IPS-15b (cell line): ENCODE measurements around the gene FAM174B.

ENCODE experiments used
- H3K27me3 ChIP-seq: one replicate; pipeline ENCODE4 v1.6.1; 2013; ENCODE audit warnings: low read length; ENCODE audit not compliant: control insufficient read depth, insufficient read depth
- H3K36me3 ChIP-seq: one replicate; pipeline ENCODE4 v1.6.1; 2013; ENCODE audit warnings: low read length; ENCODE audit not compliant: control insufficient read depth, insufficient read depth
- H3K4me1 ChIP-seq: one replicate; pipeline ENCODE4 v1.6.1; 2013; ENCODE audit warnings: mild to moderate bottlenecking, low read length; ENCODE audit not compliant: control insufficient read depth, insufficient read depth
- H3K4me3 ChIP-seq: one replicate; pipeline ENCODE4 v1.5.1; 2013; ENCODE audit warnings: low read depth, low read length
- H3K9ac ChIP-seq: one replicate; pipeline ENCODE4 v1.6.1; 2013; ENCODE audit warnings: low read depth, mild to moderate bottlenecking, low read length
- H3K9me3 ChIP-seq: one replicate; pipeline ENCODE4 v1.6.1; 2013; ENCODE audit warnings: mild to moderate bottlenecking, low read length; ENCODE audit not compliant: control insufficient read depth, insufficient read depth

Gene FAM174B

DNA sequence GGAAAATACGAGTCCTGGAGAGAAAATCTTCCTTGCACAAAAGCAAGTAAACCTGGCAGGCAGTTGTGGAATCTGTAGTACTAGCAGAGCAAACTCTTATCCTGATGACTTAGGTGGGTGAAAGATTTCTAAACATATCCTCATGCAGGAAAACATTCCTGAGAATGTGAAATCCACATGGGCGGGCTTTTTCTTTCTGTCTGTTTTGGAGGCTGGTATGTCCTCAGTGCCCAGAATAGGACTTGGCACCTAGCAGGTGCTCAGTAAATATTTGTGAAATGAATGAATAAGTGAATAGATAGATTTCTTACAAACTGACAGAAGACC lies 53.3 kb downstream of the FAM174B start:
- no peak overlapping the region for H3K9ac ChIP-seq
- no peaks in the 10 kb centered on the region for H3K4me1 ChIP-seq
- no peaks in the 10 kb centered on the region for H3K9me3 ChIP-seq
- H3K36me3 ChIP-seq = no peaks in the 10 kb centered on the region
- H3K27me3 ChIP-seq = no peaks in the 10 kb centered on the region
- H3K4me3 ChIP-seq = no peak overlapping the region

DNA sequence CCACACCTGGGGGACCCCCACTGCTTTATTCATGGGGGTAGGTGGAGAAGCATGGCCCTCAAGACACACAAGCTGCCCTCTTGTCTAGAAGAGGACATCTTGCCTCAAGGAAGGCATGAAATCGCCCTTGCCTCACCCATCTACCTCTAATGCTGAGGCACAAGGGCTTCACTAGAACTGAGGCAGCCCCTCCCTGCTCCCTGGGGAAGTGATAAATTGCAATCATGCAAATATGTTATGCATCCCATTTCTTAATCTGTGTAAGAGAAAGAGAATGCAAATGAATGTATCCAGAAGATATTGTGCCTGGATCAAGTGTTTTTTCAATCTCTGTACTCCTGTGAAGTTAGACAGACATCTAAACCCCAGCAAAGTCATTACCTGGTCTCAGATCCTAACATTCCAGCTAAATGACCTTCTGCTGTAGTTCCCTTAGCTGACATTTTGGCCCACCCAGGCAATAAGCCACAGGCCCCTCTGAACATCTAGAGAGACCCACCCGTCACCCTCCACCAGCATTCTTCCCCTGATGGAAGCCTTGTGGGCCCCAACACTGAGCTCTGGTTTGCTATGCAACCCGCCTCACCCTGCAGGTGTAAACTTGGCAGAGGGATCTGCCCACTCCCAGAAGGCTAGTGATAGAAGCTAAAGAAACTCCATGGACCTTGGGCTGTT lies 53.8 kb downstream of the FAM174B start:
- Histone ChIP-seq H3K27me3 (no peaks in the 10 kb centered on the region), H3K9ac (no peak overlapping the region), H3K4me3 (no peak overlapping the region), H3K4me1 (no peaks in the 10 kb centered on the region), H3K9me3 (no peaks in the 10 kb centered on the region), H3K36me3 (no peaks in the 10 kb centered on the region)

DNA sequence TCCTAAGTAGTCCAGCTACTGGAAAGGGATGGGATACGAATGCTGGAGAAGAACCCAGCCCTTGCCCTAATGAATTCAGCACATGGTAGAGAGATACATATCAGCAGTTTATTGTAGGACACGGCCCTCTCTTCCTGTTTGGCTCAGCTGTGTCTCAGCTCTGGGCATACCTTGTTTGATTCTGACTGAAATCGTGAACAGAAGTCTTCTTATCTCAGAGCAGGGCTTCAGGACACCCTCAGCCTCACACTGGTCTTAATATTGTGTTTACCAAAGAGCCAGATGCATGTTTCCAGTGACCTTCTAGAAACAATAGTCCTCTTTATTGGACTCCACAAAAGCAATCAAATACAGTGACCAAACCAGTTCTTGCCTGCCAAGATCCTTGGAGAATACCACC lies 54.7 kb downstream of the FAM174B start:
- no peak overlapping the region for H3K4me3 ChIP-seq
- H3K27me3 ChIP-seq = no peaks in the 10 kb centered on the region
- H3K36me3 ChIP-seq = no peaks in the 10 kb centered on the region
- no peaks in the 10 kb centered on the region for H3K4me1 ChIP-seq
- no peaks in the 10 kb centered on the region for H3K9me3 ChIP-seq
- no peak overlapping the region for H3K9ac ChIP-seq

GRCh38 chr15:92599394-92599970 lies 56.1 kb downstream of the FAM174B start:
- no peak overlapping the region for H3K4me3 ChIP-seq
- no peak overlapping the region for H3K9ac ChIP-seq
- no peaks in the 10 kb centered on the region for H3K9me3 ChIP-seq
- H3K27me3 ChIP-seq = no peaks in the 10 kb centered on the region
- H3K36me3 ChIP-seq = no peaks in the 10 kb centered on the region
- no peaks in the 10 kb centered on the region for H3K4me1 ChIP-seq

GRCh38 chr15:92597548-92597947 lies 58.0 kb downstream of the FAM174B start:
- H3K9ac ChIP-seq = no peak overlapping the region
- H3K36me3 ChIP-seq = no peaks in the 10 kb centered on the region
- H3K4me3 ChIP-seq = no peak overlapping the region
- no peaks in the 10 kb centered on the region for H3K9me3 ChIP-seq
- H3K27me3 ChIP-seq = no peaks in the 10 kb centered on the region
- H3K4me1 ChIP-seq = no peaks in the 10 kb centered on the region

DNA sequence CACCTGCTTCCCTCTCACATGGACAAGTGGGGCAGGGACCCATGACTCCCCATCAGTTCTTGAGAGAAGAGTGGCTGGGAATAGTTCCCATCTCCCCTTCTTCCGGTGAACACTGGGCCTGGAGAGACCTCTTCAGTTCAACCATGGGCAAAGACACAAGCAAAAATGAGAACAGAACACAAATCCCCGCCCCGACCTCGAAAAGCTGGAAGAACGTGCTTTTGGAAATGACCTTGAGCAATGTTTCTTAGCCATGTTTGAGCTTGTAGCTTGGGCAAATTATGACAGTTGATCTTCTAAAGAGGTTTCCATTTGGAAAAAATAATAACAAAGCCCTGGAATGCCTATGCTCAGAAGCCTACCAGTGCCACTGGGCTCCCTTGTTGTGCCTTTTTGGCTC lies 59.0 kb downstream of the FAM174B start:
- Histone ChIP-seq H3K9me3 (no peaks in the 10 kb centered on the region), H3K4me1 (no peaks in the 10 kb centered on the region), H3K27me3 (no peaks in the 10 kb centered on the region), H3K9ac (no peak overlapping the region), H3K4me3 (no peak overlapping the region), H3K36me3 (no peaks in the 10 kb centered on the region)

DNA sequence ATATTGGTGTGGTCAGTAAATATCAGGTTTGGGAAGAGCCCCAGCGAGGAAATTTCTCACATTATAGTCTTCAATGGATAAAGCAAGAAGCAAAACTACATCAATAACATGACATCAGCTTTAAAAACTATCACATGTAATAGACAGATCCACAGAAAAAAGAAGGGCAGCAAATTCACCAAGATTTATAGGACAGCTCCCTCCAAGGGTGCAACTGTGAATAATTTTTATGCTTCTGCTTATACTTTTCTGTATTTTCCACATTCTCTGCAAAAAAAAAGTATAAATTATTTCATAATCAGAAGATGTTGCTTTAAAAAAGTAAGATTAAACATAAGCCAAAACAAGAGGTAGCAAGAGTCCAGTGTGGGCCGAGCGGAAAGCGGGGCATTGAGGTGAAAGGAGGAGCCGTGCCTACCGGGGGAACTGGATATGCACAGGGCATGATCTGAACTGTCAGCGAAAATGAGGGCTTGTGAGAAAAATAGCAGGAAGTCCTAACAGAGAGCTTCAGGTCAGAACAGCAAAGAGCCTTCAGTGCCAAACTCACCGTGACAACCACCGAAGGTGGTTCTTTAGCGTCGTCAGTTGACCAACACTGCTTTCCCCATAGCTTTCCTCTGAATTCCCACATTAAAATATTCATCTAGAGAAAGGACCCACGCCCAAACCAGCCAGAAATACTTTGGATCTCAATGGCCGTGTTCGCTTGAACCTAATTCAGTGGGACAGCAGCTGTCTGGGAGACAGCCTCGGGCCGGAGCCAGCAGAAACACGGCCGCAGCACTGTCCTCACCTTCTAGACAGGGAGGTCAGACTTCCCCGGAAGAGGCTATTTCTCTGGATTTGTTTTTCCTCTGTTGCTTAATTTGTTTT lies 59.8 kb downstream of the FAM174B start:
- H3K4me3 ChIP-seq = no peak overlapping the region
- no peaks in the 10 kb centered on the region for H3K27me3 ChIP-seq
- no peak overlapping the region for H3K9ac ChIP-seq
- no peaks in the 10 kb centered on the region for H3K9me3 ChIP-seq
- no peaks in the 10 kb centered on the region for H3K4me1 ChIP-seq
- H3K36me3 ChIP-seq = no peaks in the 10 kb centered on the region

GRCh38 chr15:92591275-92591674 lies 64.3 kb downstream of the FAM174B start:
- H3K9ac ChIP-seq = no peak overlapping the region
- H3K27me3 ChIP-seq = no peaks in the 10 kb centered on the region
- no peak overlapping the region for H3K4me3 ChIP-seq
- no peaks in the 10 kb centered on the region for H3K36me3 ChIP-seq
- no peaks in the 10 kb centered on the region for H3K4me1 ChIP-seq
- H3K9me3 ChIP-seq = no peaks in the 10 kb centered on the region

DNA sequence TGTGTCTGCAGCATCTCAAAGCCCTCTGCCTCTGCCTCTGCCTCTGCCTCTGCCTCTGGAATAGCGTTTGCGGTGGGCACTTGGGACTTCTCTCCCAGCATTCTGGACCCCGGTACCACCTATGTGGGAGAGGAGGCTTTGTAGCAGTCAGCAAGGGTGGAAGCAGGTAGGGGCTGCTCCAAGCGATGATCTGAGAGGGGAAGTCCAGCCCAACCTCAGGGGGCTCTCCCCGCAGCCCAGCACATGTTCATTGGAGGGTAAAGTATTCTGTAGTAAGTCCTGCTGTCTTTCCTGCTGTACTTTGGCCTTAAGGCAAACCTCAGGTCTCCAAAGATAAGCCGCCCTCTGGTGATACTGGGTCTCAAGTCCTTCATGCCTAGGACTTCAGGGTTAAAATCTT lies 68.6 kb downstream of the FAM174B start:
- no peaks in the 10 kb centered on the region for H3K27me3 ChIP-seq
- no peak overlapping the region for H3K4me3 ChIP-seq
- no peak overlapping the region for H3K9ac ChIP-seq
- no peaks in the 10 kb centered on the region for H3K4me1 ChIP-seq
- no peaks in the 10 kb centered on the region for H3K9me3 ChIP-seq
- no peaks in the 10 kb centered on the region for H3K36me3 ChIP-seq

DNA sequence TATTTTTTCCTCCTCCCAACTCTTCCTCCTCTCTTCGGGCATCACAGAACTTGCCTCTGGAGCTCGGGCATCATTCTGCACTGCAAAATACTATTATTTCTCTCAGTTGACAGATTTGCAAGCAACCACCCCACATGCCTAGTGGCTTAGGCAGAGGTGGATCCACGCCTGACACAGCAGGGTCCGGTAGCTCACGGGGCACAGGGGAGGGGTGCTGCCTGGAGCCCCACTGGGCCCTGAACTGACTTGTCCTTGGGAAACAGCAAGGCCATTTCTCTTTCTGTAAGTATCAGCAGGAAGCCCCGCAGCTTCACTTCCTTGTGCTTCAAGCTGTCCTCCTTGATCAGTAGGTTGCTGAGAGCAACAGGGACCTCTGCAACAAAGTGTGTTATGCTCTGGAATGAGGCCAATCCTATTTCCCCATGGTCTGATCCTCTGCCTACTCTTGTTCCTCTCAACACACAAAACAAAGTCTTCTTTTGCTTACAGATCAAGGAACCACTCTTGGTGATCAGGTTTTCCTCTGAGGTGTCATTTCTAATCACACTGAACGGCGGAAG lies 69.1 kb downstream of the FAM174B start:
- Histone ChIP-seq H3K9ac (no peak overlapping the region), H3K9me3 (no peaks in the 10 kb centered on the region), H3K4me1 (no peaks in the 10 kb centered on the region), H3K27me3 (no peaks in the 10 kb centered on the region), H3K36me3 (no peaks in the 10 kb centered on the region), H3K4me3 (no peak overlapping the region)

DNA sequence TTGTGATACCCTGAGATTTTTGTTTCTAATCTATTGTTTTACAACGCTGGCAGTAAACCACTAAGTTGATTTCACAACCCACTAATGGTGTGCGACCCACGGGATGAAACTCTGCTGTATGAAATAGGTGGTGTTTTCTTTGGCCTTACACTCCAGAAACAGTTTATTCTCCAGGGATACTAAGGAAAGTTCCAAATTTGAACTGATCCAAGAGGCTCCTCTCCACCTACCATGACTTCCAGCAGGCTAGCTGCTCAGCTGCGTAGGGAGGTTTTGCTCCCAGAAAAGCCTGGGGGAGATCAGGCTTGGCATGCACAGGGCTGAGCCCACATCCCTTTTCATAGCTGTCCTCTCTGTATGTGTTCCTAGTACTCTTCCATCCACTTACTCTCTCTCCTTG lies 71.5 kb downstream of the FAM174B start:
- H3K9me3 ChIP-seq = no peaks in the 10 kb centered on the region

More for the DNA sequence above, 71.5 kb downstream of the FAM174B start:
- Histone ChIP-seq H3K36me3 (no peaks in the 10 kb centered on the region), H3K4me1 (no peaks in the 10 kb centered on the region), H3K27me3 (no peaks in the 10 kb centered on the region), H3K4me3 (no peak overlapping the region), H3K9ac (no peak overlapping the region)
